GM12878 (cell line): ENCODE results near the gene WDR45B. TPM values are rescaled to one million over a fixed set of nuclear protein-coding genes. Genes with fewer than 3 reads are reported as not detected.

ENCODE experiments used
- ATAC-seq: fragments of 200-7000 bp; cut with Tn5 transposase; 3 replicates; pipeline ENCODE4 v1.9.1; 2020; ENCODE audit warnings: mild to moderate bottlenecking, moderate library complexity
- BruUV-seq: library from RNA; stranded (reverse); fragments of 400-500 nt; replicated peaks from 2 replicates; lab custom pipeline; 2021; lab: Mats Ljungman, UMichigan
- CTCF ChIA-PET: fragments of 300-600 bp; sonication (Branson Sonifier 250); formaldehyde crosslinking; extraction: SDS; loops from one replicate; lab custom pipeline; 2021; ENCODE audit warnings: inconsistent platforms; lab: Yijun Ruan, JAX
- POLR2A ChIA-PET: fragments of 350-600 bp; formaldehyde crosslinking; extraction: SDS; loops from one replicate; lab custom pipeline; 2021; ENCODE audit warnings: inconsistent platforms; lab: Charles Lee
- RAD21 ChIA-PET: fragments of 300-600 bp; sonication (Branson Sonifier 250); formaldehyde crosslinking; loops from one replicate; lab custom pipeline; 2023; ENCODE audit warnings: antibody characterized with exemption; ENCODE audit not compliant: unreplicated experiment; lab: Charles Lee
- SMC1A ChIA-PET: fragments of 300-600 bp; sonication (Branson Sonifier 250); formaldehyde crosslinking; loops from one replicate; lab custom pipeline; 2023; ENCODE audit not compliant: unreplicated experiment, uncharacterized antibody; lab: Charles Lee
- DNase-seq: peaks from one replicate; pipeline ENCODE4 v3.0.0-alpha.2; 2011; ENCODE audit warnings: low read depth, low spot score
- FAIRE-seq: peaks from 3 replicates; lab custom pipeline; 2011; peaks lifted over from hg19 to GRCh38; lab: Jason Lieb, UNC
- H2AFZ ChIP-seq: 2 replicates; pipeline ENCODE4 v1.6.0; 2011; ENCODE audit warnings: low read depth, low read length, control low read depth; ENCODE audit not compliant: control insufficient read depth
- H3K27ac ChIP-seq: 2 replicates; pipeline ENCODE4 v1.5.1; 2011; ENCODE audit warnings: control low read depth; ENCODE audit not compliant: control insufficient read depth, insufficient read depth
- H3K27me3 ChIP-seq, 2 experiments: replicated peaks in 1 of 2; 2 replicates each; pipeline versions ENCODE4 v1.6.0 to v1.6.1; 2011; ENCODE audit warnings: low read length in 1 of 2; ENCODE audit not compliant: control insufficient read depth in 2 of 2, insufficient read depth in 2 of 2
- H3K36me3 ChIP-seq, 2 experiments: 2 replicates each; pipeline ENCODE4 v1.5.1; 2011; ENCODE audit warnings: low read length in 1 of 2; ENCODE audit not compliant: control insufficient read depth in 2 of 2, insufficient read depth in 2 of 2
- H3K4me1 ChIP-seq: 2 replicates; pipeline ENCODE4 v1.6.1; 2011; ENCODE audit warnings: mild to moderate bottlenecking, low read length, moderate library complexity, mixed read lengths; ENCODE audit not compliant: control insufficient read depth, insufficient read depth
- H3K4me2 ChIP-seq: 2 replicates; pipeline ENCODE4 v1.6.0; 2011; ENCODE audit warnings: control low read depth; ENCODE audit not compliant: control insufficient read depth, insufficient read depth
- H3K4me3 ChIP-seq: fragments of 200-600 bp; sonication (generic); 2 replicates; pipeline ENCODE4 v1.5.1; 2016
- H3K79me2 ChIP-seq: 2 replicates; pipeline ENCODE4 v1.6.0; 2011; ENCODE audit warnings: low read length; ENCODE audit not compliant: control insufficient read depth, insufficient read depth
- H3K9ac ChIP-seq: 2 replicates; pipeline ENCODE4 v1.8.0; 2011; ENCODE audit warnings: low read length, control low read depth, mixed read lengths; ENCODE audit not compliant: control insufficient read depth, insufficient read depth
- H3K9me3 ChIP-seq: replicated peaks from 3 replicates; pipeline ENCODE4 v1.5.1; 2011; ENCODE audit warnings: mild to moderate bottlenecking, low read length; ENCODE audit not compliant: control insufficient read depth, insufficient read depth
- H4K20me1 ChIP-seq: 2 replicates; pipeline ENCODE4 v1.6.0; 2011; ENCODE audit not compliant: control insufficient read depth, insufficient read depth
- ATF7 ChIP-seq: fragments of 450-650 bp; IDR thresholded peaks from 2 replicates; pipeline ENCODE4 v1.6.1; 2016; ENCODE audit warnings: low read depth, mild to moderate bottlenecking
- BRCA1 ChIP-seq: IDR thresholded peaks from 2 replicates; pipeline ENCODE4 v1.6.1; 2011; ENCODE audit warnings: low read depth, low read length, improper control_type of control experiment
- CUX1 ChIP-seq: IDR thresholded peaks from 2 replicates; pipeline ENCODE4 v1.6.1; 2012; ENCODE audit warnings: improper control_type of control experiment, low read depth, low read length; ENCODE audit not compliant: insufficient replicate concordance
- EGR1 ChIP-seq, 2 experiments: IDR thresholded peaks; 1 replicate in 1 of 2; 2 replicates in 1 of 2; pipeline ENCODE4 v1.6.1; 2011 to 2012; ENCODE audit warnings: low read depth in 2 of 2, low read length in 2 of 2, borderline replicate concordance in 1 of 2, mild to moderate bottlenecking in 1 of 2, moderate library complexity in 1 of 2
- FOXK2 ChIP-seq: fragments of 450-650 bp; IDR thresholded peaks from 2 replicates; pipeline ENCODE4 v1.6.1; 2017; ENCODE audit warnings: mild to moderate bottlenecking, moderate library complexity
- NR2F1 ChIP-seq: fragments of 450-650 bp; conservative IDR thresholded peaks from 2 replicates; pipeline ENCODE4 v1.6.1; 2017; ENCODE audit warnings: mild to moderate bottlenecking
- PML ChIP-seq: IDR thresholded peaks from 2 replicates; pipeline ENCODE4 v1.6.1; 2012; ENCODE audit warnings: low read length, inconsistent platforms
- POLR2AphosphoS5 ChIP-seq: IDR thresholded peaks from 2 replicates; pipeline ENCODE4 v1.6.1; 2011; ENCODE audit warnings: mild to moderate bottlenecking, low read length, inconsistent platforms
- RAD21 ChIP-seq: IDR thresholded peaks from 2 replicates; pipeline ENCODE4 v1.6.1; 2011; ENCODE audit warnings: mild to moderate bottlenecking, low read depth, low read length, moderate library complexity; ENCODE audit not compliant: insufficient read depth
- RELA ChIP-seq: fragments of 450-650 bp; IDR thresholded peaks from 2 replicates; pipeline ENCODE4 v1.8.0; 2014; ENCODE audit warnings: borderline replicate concordance; ENCODE audit not compliant: partially characterized antibody
- SIX5 ChIP-seq: IDR thresholded peaks from 2 replicates; pipeline ENCODE4 v1.6.1; 2011; ENCODE audit warnings: mild to moderate bottlenecking, low read depth, low read length, moderate library complexity; ENCODE audit not compliant: severe bottlenecking
- SMAD1 ChIP-seq: fragments of 450-650 bp; IDR thresholded peaks from 2 replicates; pipeline ENCODE4 v1.6.1; 2018; ENCODE audit warnings: mild to moderate bottlenecking, low read depth; ENCODE audit not compliant: partially characterized antibody
- SMAD5 ChIP-seq: IDR thresholded peaks from 2 replicates; pipeline ENCODE4 v1.6.1; 2016; ENCODE audit warnings: antibody characterized with exemption, low read depth
- WGBS: methylation state at CpG from one replicate; pipeline ENCODE4 v1.1.6; 2016; ENCODE audit warnings: low lambda C conversion rate; ENCODE audit not compliant: insufficient replicate concordance, insufficient coverage; ENCODE audit errors: missing lambda C conversion rate; 5-methylcytosine and 5-hydroxymethylcytosine counted together
- in situ Hi-C: fragments of 300-500 bp; cut with MboI; formaldehyde crosslinking; loops from 9 replicates; pipeline ENCODE4 v1.14.3; 2018; ENCODE audit warnings: mixed read lengths
- intact Hi-C: fragments of 100-400 bp; cut with micrococcal nuclease; formaldehyde crosslinking; loops from one replicate; pipeline ENCODE4 v1.14.2; 2022; ENCODE audit not compliant: unreplicated experiment
- polyA plus RNA-seq, 11 experiments: library from polyadenylated mRNA; depleted of rRNA in 4 of 11; unstranded in 6 of 11; stranded (reverse) in 5 of 11; fragments of >200 nt; fragmentation: Nextera tagmentation in 4 of 11; fragmentation: Illumina TruSeq in 1 of 11; extraction: Ambion mirVana in 4 of 11; extraction: Trizol in 1 of 11; gene quantifications; 1 replicate in 1 of 11; 2 replicates in 10 of 11; pipeline versions ENCODE4 v1.2.1 to v1.2.3, GENCODE V29; 2011 to 2016; ENCODE audit warnings: inconsistent platforms in 2 of 11, missing spikeins in 2 of 11, low read depth in 1 of 11
- total RNA-seq, 4 experiments: library from RNA; depleted of rRNA in 3 of 4; stranded (reverse); fragments of >200 nt in 3 of 4; fragmentation: Illumina TruSeq in 1 of 4; extraction: Trizol in 1 of 4; gene quantifications; 2 replicates each; pipeline versions ENCODE4 v1.2.1 to v1.2.3, GENCODE V29; 2013 to 2021

Gene WDR45B
- total and polyA plus RNA-seq, 10 of the 15 experiments (the other 5 are each of a cell fraction or from before 2014, with no cell fraction given), result 1.0 to 73.7 (median 26.6) TPM

GRCh38 chr17:82619211-82619610 is 29.0 kb downstream of the WDR45B start:
- SMC1A ChIA-PET, result no interaction called here

More at GRCh38 chr17:82619211-82619610, 29.0 kb downstream of the WDR45B start:
- no peak for TF ChIP-seq CUX1
- no peak for TF ChIP-seq PML
- no peak for TF ChIP-seq POLR2AphosphoS5
- no peak for TF ChIP-seq EGR1 (IDR thresholded peaks at IDR 0.05; ENCODE audit: borderline replicate concordance in 1 of 2, low read depth in 2 of 2, low read length in 2 of 2)
- no peak for TF ChIP-seq SIX5
- no peak for TF ChIP-seq NR2F1
- no peak for TF ChIP-seq SMAD1
- TF ChIP-seq BRCA1, result no peak
- no peak for TF ChIP-seq RELA
- TF ChIP-seq SMAD5, result no peak
- no peak for TF ChIP-seq FOXK2
- TF ChIP-seq ATF7, result no peak
- TF ChIP-seq RAD21, result no peak
- ChIA-PET CTCF (interaction anchor here (0.7 kb wide), 1 partner anchor 9 kb away, joined by 3 read pairs; no protein-coding TSS in a partner anchor), RAD21 (no interaction called here), POLR2A (no interaction called here)
- H2AFZ ChIP-seq, result no peak overlapping the region
- H3K27ac ChIP-seq, result no peak overlapping the region
- DNase-seq, result no peak
- no peaks in the 10 kb centered on the region for H3K4me1 ChIP-seq
- no peaks in the 10 kb centered on the region for H3K79me2 ChIP-seq
- H3K27me3 ChIP-seq, result no peaks in the 10 kb centered on the region
- no peak overlapping the region for H3K4me3 ChIP-seq
- H3K9me3 ChIP-seq, result no peaks in the 10 kb centered on the region
- intact Hi-C loops, result no loop called here
- no peaks in the 10 kb centered on the region for H4K20me1 ChIP-seq
- FAIRE-seq, result no peak
- no peak overlapping the region for H3K4me2 ChIP-seq
- WGBS, result 82% methylated on average over 7 of the region's 7 CpGs
- ATAC-seq, result no peak
- peaks cover 18 to 19% of the 10 kb centered on the region in 2 experiments for H3K36me3 ChIP-seq
- BruUV-seq, result no TSS peak
- no peak overlapping the region for H3K9ac ChIP-seq
- in situ Hi-C loops, result no loop called here
